Astrocyte (in vitro differentiated cells and primary cell): ENCODE data around the gene GPR39.

Source experiments
- CTCF ChIP-seq: IDR thresholded peaks from 2 replicates; pipeline ENCODE4 v1.5.1; 2011; ENCODE audit warnings: low read depth, mild to moderate bottlenecking, inconsistent platforms, low read length, moderate library complexity; ENCODE audit not compliant: insufficient read depth
- EZH2 ChIP-seq: IDR thresholded peaks from 2 replicates; pipeline ENCODE4 v1.6.1; 2012; ENCODE audit warnings: mild to moderate bottlenecking, low read length, inconsistent platforms; ENCODE audit not compliant: insufficient read depth

- TF ChIP-seq CTCF (no peak), EZH2 (no peak)
These were observed 72.5 kb downstream of the GPR39 start for GRCh38 chr2:132489150-132489549.
